Fibroblast of skin of left quadriceps (primary cell): ENCODE measurements around the gene TM9SF2.
"Not testable (repeated sequence)": the region's sequence is repeated elsewhere in the genome, so short reads cannot be mapped to it uniquely, and the experiment has no call there.

Experiments used
- DNase-seq, 2 experiments: peaks; one replicate each; pipeline ENCODE4 v3.0.0-alpha.2; 2013; ENCODE audit warnings: low read depth in 2 of 2

The TM9SF2 gene, protein sequence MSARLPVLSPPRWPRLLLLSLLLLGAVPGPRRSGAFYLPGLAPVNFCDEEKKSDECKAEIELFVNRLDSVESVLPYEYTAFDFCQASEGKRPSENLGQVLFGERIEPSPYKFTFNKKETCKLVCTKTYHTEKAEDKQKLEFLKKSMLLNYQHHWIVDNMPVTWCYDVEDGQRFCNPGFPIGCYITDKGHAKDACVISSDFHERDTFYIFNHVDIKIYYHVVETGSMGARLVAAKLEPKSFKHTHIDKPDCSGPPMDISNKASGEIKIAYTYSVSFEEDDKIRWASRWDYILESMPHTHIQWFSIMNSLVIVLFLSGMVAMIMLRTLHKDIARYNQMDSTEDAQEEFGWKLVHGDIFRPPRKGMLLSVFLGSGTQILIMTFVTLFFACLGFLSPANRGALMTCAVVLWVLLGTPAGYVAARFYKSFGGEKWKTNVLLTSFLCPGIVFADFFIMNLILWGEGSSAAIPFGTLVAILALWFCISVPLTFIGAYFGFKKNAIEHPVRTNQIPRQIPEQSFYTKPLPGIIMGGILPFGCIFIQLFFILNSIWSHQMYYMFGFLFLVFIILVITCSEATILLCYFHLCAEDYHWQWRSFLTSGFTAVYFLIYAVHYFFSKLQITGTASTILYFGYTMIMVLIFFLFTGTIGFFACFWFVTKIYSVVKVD

DNA sequence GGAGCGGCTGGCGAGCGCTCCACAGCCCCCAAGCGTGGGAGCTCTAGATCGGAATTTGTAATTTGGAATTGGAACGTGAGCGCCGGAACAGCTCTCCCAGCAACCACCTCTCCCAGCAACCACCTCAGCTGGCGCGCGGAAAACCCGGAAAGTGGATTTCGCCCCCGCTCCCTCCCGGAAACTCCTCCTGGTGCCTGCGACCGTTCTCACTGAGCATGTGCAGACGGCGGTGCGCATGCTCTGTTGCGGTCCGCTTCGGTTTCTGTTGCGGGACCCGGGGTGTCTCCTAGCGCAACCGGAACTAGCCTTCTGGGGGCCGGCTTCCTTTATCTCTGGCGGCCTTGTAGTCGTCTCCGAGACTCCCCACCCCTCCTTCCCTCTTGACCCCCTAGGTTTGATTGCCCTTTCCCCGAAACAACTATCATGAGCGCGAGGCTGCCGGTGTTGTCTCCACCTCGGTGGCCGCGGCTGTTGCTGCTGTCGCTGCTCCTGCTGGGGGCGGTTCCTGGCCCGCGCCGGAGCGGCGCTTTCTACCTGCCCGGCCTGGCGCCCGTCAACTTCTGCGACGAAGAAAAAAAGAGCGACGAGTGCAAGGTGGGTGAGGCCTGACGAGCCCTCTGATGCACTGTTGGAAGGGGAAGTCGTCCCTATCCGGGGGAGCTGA is at the start of gene TM9SF2:
Gene TM9SF2, plus strand, starts transcription at position 289 of the 664 bp plus-strand sequence. Its CDS starts 135 bp downstream, at position 424.
- DNase-seq, result peak; percentile 95

DNA sequence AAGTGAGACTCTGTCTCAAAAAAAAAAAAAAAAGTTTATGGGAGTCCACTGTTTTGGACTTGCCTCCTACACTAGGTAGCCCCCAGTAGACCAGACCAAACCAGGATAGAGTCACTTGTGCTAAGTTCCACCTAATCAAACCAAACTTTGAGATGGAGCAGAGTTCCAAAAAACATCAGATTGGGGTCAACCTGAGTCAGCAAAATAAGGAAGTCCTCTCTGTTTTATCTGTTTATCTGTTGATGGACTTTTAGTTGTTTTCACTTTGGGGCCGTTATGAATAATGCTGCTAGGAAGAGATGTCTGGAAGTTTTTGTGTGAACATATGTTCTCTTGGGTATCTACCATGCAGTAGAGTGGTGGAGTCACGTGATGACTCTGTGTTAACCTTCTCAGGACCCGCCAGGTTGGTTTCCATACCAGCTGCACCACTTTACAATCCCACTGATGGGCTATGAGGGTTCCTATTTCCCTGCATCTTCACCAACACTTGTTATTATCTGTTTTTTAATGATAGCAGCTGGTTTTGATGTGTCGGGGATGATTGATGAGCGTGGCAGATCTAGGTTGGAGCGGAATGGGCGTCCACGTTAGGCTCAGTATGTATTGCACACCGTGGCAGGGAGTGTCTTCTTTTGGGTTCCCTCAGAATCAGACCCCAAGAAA is 46.6 kb upstream of the TM9SF2 start:
- no peak for DNase-seq

DNA sequence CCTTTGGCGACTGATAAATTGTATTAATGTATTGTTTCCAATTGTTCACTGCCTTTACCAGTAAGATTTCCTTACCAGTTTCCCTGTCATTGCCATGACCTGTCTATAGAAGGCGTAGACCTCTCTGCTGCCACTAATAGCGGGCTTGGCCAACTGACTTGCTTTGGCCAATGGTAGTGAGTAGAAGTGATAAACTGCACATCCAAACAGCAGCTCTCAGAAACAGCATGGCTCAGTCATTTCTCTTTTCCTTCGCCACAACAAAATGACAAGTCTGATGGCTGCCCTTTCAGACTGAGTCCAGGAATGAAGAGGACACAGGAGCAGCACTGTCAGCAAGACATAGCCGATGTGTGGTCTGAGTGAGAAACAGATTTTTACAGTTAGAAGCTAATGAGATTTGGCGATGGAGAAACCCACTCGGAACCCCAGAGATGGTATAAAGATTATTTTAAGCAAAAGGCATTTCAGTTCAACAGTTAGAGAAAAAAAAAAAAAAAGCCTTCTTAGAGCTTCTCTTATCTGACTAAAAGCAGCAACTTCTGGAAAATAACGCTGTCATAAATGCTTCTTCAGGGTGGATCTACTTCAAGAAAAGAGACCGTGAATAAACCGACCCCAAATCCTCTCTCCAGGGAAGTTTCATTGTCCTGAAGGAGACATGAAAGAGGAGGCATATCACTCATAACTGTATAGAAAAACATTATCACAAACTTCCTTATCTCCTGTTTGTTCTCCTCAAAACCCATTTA is 42.0 kb upstream of the TM9SF2 start:
- no peak for DNase-seq

DNA sequence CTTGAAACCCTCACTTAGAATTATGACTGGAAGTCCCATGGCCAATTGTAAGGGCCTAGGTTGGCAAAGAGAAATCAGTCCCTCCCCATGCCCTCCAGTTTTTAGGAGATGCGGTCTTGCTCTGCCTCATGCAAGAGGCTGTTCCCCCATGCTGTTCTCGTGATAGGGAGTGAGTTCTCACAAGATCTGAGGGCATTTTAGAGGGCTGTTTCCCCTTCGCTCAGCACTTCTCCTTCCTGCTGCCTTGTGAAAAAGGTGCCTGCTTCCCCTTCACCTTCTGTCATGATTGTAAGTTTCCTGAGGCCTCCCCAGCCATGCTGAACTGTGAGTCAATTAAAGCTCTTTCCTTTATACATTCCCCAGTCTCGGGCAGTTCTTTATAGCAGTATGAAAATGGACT is 40.5 kb upstream of the TM9SF2 start:
- DNase-seq, result not testable (repeated sequence)

DNA sequence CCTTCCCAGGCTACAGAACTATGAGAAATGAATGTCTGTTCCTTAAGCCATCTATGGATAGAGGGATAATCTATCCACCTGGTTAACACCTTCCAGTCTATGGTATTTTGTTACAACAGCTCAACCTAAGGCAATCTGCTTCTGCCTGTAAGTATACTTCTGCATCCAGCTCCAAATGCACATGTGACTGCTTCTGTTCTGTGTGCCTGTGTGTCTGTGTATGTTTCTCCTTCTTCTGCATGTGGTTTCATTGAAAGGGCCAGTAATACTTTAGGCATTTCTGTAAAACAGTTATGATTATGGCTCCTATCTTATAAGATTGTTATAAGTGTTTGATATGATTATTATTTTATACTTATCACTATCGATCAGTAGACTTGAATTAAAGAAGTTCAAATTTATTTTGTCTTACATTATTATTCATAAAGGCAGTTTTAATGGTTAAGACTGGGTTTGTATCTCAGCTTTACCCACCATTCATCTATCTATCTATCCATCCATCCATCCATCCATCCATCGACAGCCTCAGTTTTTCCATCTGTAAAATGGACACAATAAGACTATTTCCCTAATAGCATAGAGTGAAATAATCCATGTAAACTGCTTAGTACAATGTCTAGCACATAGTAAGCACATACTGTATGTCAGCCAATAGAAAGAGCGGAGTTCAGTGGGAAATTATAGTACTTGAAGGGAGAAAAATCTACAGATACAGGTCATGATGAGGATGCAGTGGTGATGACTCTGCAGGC is 37.5 kb upstream of the TM9SF2 start:
- no peak for DNase-seq

DNA sequence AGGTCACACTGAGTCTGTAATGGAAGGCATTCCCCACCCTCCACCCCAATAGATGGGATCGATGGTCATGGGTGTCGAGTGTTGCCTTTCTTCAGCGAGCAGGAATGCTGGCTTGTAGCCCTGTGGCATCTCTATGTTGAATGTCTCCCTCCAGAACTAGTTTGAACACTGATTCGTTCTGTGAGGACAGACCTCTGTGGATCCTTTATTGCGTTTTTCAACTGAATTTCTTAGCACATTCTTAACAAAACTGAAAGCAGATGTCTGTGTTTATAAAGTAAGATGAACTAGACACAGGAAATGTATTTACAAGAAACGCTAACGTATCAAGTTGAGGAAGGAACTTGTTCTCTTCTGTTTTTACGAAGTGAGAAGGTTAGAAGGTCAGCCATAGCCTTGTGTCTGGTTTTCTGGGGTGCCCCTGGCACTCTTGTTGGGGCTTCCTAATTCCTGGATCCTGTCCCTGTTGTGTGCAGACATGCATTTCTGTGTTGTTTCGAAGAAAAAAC is 36.8 kb upstream of the TM9SF2 start:
- DNase-seq, result peak; percentile 65 to 69

DNA sequence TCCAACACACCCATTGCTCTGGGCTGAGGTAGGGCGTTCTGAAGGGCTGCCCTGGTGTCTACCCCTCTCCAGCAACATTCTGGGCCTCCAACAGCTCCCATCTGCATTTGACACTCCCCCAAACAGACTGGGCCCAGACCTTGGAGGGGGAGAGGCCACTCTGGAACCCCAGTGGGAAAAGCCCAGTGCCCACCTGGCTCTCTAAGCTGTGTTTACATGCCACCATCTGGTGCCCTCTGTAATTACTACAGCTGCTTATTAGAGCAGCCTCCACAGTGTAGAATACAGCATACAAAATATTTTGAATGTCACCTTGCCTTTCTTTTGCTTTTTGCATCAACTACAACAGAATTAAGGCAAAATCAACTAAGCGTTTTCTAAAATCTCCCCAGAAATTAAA is 35.8 kb upstream of the TM9SF2 start:
- no peak for DNase-seq

DNA sequence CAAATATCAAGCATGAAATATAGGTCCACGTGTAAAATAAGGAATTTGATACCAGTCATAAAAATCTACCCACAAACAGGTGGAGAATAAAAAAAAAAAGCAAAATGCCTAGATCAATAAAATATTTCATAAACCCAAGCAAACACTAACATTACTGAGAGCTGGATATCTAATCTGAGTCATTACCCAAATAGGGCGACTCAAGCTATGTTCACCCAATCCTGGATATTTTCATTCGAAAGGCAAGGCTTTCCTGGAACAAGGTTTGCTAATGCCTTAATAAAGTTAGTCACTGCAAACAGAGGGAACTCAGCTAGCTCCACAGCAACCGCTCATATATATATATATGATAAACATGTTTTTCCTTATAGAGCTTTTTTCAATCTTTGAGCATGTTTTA is 33.5 kb upstream of the TM9SF2 start:
- DNase-seq, result peak; percentile 45 to 49

DNA sequence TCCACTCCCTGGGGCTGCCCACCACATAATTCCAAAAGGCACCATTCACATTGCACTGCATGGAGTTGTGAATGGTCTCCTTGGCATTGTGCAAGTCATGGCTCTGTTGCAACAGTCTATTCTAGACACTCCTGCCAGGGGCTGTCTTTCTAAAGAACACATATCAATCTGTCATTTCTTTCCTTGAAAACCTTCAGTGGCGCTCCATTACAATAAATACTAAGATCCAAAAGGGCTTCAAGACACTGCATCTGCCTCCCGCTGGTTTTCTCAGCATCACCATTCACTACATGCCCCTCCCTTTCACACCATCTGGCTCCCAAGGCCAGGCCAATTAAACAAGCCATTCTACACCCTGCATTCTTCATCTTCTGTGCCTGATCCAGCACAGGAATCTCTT is 32.2 kb upstream of the TM9SF2 start:
- no peak for DNase-seq

DNA sequence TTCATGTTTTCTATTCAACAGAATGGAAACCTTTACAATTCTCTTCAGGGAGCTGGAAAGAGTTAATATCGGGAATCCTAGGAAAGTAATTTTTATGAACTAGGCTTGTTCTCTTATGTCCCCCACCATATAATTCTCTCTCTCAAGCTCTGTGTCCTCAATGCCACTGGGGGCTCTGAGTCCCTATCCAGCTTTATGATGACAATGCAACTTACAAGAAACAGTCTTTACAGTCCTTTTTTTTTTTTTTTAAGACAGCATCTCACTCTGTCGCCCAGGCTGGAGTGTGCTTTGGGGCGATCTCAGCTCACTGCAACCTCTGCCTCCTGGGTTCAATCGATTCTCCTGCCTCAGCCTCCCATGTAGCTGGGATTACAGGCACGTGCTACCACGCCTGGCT is 31.2 kb upstream of the TM9SF2 start:
- no peak for DNase-seq

DNA sequence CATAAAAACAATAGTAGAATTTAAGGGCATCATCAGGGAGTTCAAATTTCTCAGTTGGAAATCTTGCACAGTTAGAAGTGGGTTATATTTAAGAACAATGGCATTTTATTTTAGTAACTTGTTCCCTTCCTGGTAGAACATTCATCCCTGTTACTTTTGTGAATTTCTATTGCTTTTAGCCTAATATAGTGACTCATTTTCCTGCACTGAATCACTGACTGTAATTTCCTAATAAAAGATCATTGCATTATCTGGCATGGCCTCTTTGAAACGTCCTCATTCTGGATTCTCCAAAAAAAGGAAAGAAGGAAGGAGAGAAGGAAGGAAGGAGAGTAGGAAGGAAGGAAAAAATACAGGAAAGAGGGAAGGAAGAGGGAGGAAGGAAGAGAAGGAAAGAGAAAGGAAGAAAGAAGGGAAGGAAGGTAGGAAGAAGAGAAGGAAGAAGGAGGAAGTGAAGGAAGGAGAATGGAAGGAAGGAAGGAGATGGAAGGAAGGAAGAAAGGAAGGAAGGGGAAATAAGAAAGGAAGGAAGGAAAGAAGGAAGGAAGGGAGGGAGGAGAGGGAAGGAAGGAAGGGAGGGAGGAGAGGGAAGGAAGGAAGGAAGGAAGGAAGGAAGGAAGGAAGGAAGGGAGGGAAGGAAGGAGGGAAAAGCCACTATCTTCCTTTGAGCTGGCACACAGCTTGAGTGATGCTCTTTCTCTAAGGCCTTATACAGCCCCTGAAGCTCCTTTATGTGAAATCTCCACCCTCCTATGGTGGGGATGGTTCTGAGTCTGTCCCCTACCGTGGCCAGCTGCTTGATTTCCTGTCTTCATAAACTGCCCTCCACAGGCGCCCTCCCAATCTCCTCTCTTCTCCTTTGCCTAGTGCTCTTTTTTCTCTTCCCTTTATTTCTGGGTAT is 29.8 kb upstream of the TM9SF2 start:
- no peak for DNase-seq

DNA sequence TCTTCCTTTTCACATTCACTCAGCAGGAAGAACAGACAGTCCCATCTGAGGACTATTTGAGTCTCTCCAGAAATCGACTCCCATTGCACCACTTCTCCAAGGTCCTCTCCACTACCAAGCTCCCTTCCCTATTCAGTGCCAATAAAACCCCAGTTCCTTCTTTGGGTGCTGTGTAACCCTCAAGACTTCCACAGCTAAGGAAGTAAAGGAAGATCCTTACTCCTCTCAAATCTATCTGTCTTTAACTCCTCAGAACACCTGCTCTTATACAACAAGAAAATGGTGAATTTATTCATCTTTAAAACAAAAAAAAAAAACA is 29.2 kb upstream of the TM9SF2 start:
- no peak for DNase-seq

DNA sequence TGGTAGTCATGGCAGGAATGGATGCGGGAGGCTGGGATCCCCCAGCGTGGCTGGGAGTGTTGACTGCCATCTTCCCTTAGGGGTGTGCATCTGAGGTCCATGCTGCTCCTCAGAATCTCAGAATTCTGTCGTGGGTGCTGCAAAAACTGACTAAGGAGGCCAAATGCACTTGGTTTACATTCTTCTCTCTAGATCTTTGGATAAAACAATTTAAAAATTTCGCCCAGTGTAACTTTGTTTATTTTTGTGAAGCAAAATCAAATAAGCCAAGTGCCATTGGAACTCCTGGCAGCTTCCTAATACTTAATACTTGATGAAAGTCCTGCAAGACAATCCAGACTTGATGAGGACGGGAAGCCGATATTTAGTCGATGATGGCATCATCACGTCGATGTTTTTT is 27.8 kb upstream of the TM9SF2 start:
- DNase-seq, result no peak

DNA sequence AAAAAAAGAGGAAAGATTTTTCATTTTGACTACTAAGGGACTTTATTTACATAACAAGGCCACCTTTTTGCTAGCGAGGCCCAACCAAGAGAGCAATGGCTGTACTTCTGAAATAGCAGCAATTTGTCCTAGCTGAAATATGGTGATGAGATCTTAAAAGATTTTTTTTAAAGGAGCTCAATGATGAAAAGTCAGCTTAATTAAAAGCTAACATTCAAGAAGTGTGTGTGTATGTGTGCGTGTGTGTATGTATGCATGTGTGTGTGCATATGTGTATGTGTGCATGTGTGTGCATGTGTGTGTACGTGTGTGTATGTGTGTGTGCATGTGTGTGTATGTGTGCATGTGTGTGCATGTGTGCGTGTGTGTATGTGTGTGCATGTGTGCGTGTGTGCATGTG is 24.6 kb upstream of the TM9SF2 start:
- DNase-seq, result no peak

DNA sequence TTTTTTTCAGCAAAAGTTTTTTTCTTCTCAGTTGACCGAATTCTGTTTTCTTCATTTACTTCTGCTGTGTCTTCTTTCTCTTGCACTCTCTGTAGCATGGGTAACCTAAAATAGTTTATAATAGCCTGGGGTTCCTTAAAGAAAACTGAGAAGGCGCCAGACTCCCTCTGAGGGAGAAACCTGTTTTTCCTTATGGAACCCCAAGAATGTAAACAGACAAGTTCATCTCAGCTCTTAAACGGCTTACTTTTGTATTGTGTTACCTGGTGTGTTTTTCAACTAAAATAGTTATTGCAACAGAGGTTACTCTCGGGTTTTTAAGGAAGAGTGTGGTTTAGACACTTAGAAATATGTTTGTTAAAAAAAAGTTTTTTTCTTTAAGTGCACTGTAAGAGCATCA is 23.8 kb upstream of the TM9SF2 start:
- DNase-seq, result no peak

DNA sequence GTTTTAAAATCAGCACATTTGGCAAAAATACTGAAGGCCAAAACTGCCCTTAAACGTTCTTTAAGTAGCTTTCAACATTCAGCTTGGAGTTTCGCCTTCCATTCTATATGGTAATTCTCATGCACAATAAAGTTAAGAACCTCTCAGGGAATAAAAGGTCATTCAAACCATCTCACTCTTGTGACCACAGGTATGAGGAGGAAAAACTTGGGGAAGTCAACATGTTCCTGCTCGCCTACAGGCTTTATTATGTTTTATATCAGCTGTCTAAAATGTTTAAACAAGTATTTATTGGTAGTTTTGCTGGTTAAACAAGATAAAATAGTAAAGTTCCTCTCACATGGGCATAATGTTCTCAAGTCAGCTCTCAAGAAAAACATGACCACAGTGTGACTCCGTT is 19.9 kb upstream of the TM9SF2 start:
- no peak for DNase-seq

DNA sequence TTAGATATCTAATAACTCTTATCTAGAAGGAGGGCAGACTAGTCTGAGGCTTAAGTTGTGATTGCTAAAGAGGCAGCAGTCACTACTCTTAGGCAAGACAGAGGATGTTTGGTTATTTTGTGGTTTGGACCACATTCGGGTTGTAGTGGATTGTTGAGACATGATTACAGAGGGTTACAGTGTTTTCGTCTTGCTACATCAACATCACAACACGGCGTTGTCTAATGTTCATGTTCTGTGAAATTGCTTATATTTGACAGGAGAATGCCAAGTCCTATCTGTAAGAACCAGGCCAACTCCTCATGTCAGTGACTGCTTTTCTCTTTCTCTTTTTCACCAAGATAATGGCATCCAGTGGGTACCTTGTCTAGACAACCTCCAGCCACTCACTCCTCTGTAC is 16.8 kb upstream of the TM9SF2 start:
- DNase-seq, result no peak

DNA sequence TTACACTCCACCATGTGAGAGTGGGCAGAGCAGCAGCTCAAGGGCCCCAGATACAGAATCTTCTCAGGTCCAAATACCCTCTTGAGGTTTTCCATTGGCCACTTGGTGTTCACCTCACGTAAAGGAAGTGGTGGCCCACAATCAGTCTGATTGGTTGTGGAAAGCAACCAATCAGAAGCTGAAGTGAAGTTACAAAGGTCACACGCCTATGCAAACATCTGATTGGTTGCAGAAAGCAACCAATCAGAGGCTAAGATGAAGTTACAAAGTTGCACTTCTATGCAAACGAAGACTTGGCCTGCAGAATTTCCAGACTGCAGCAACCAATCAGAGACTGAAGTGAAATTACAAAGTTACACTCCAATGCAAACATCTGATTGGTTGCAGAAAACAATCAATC is 14.3 kb upstream of the TM9SF2 start:
- DNase-seq, result no peak

DNA sequence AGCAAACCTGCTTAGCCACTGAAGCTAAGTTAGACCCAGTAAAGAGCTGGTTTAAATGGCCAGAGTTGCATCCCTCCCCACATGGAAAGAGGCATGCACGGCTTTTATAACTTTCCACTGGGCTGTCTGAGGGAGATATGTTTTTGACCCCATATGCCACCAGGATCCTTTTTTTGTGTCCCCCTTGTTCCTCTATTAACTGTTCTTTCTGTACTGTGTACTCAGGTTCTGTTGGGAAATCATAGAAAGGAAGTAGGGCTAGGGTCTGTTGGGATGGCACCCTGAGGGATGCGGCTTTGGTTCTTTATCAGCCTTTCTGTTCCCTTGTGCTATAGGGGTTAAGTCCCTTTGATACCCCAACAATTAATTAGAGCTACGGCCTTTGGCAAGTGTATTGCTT is 12.2 kb upstream of the TM9SF2 start:
- DNase-seq, result no peak

DNA sequence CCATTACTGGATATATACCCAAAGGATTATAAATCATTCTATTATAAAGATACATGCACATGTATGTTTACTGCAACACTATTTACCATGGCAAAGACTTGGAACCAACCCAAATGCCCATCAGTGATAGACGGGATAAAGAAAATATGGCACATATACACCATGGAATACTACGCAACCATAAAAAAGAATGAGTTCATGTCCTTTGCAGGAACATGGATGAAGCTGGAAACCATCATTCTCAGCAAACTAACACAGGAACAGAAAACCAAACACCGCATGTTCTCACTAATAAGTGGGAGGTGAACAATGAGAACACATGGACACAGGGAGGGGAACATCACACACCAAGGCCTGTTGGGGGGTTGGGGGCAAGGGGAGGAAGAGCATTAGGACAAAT is 9.5 kb upstream of the TM9SF2 start:
- DNase-seq, result not testable (repeated sequence)
